K562 treated with DMSO at 1 percent for 12 hours (cell line): ENCODE data around the gene BORCS5. TPM values are rescaled to one million over a fixed set of nuclear protein-coding genes. Genes with fewer than 3 reads are reported as not detected.

Source experiments
- total RNA-seq: library from RNA; unstranded; fragments of 300-600 nt; gene quantifications from 2 replicates; pipeline ENCODE4 v1.2.3, GENCODE V29; 2022; ENCODE audit not compliant: insufficient read depth

The BORCS5 gene
- total RNA-seq: 2.2 and 2.7 TPM in 2 replicates

DNA sequence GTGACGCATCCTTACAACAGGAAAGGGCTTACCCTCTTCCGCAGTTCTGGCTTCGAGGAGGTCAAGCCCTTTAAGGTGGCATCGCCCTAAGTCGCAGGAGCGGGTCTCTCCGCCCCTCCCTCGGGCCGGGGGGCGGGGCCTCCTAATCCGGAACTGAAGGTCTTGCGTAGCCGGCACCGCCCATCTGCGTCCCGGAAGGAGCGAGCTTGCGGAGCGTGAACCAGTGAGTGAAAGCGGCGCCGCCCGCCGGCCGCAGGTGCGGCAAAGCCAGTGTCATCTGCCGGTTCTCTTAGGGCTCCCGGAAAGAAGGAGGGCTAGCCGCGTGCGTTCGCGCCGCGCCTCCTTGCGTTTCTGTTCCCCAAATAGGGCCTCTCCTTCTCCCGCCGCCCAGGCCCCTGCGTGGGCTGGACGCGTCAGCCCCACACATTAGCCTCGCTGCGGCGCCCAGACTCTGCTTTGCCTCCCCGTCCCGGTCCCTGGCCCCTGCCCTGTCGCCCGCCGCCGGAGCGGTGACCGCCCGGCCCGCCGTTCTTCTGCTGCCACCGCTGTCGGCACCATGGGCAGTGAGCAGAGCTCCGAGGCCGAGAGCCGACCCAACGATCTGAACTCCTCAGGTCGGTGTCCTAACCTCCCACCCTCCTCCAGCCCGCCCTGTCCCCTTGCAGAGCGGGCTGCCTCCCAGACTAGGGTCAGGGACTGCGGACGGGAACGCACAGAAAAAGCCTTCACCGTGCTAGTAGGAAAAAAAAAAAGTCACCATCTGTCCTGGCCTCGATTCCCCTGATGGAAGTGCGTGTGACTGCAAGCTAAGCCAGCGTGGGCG is at the start of gene BORCS5:
BORCS5 (plus strand) TSS at position 183 of the 823 bp plus-strand sequence; CDS start at position 557, 374 bp downstream.

DNA sequence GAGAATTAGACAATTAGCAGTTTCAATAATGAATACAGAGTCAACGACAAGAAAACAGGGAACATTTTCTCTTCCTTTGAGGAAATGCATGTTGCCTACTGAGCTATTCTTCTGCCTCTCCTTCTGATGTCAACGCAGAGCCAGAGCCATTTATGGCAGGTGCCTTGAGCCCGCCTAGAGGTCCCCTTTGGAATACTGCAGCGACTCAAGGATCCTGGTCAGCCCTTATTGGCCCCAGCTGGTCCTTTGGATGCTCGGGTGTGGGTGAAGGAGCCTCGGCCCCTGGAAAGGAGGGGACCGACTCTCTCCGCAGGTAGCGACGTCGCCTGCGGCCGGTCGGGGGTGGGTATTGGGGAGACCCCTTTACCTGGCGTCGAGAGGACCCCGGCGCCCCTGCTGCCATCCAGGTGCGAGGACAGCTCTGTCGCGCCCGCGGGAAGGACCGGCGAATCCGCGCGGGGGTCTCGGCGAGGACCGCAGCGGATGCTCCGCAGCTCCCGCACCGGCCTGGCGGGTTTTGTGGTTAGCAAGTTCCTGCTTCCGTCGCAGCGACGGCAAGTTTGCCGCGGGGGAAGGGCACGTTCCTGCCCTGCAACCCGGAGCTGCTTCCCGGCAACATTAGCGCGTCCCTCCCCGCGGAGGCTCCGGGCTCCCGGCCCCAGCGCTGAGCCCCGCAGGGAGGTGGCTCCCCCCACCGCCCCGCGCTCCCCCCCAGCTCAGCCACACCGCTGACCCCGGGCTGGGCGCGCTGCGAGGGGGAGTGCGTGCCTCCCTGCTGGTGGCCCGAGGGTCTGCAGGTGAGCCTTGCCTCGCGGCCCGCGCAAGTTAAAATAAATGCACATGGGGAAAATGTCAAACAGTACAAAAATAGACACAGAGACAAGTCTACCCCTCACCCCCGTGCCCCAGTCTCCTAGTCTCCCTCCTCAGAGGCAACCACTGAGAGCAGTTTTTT is 6.9 kb upstream of the BORCS5 start, which contains the start of gene MANSC1:
MANSC1 (minus strand) TSS at position 532 of the 955 bp plus-strand sequence. CDS start 6,928 bp downstream, outside the sequence.

Other genes with a start within 250 kb of the BORCS5 start
- 1.3 and 8.9 TPM in 2 replicates for gene LRP6, start 90.0 kb upstream of the BORCS5 start, total RNA-seq
- 4.6 and 12.2 TPM in 2 replicates for gene MANSC1, start 6.8 kb upstream of the BORCS5 start, total RNA-seq
- gene DUSP16, start 205.8 kb downstream of the BORCS5 start, total RNA-seq: 1.8 and 7.8 TPM in 2 replicates